Adrenal gland (tissue), 12 donors: Measurements from ENCODE around the gene SNU13. TPM values are rescaled to one million over a fixed set of nuclear protein-coding genes. Genes with fewer than 3 reads are reported as not detected.
A peak's percentile ranks its signal among the peaks of the same experiment; 100 is the strongest.
"Not testable (repeated sequence)": the region's sequence is repeated elsewhere in the genome, so short reads cannot be mapped to it uniquely, and the experiment has no call there.

Experiments
- DNase-seq, 7 donors: peaks; one replicate each; pipeline ENCODE4 v3.0.0-alpha.2; 2019 to 2020
- H3K27ac ChIP-seq, 5 donors: fragments of 200-600 bp; sonication (generic) in 4 of 5; 1 replicate in 3 of 5; 2 replicates in 2 of 5; pipeline versions ENCODE4 v1.5.1 to v1.8.0; 2016 to 2020; ENCODE audit warnings: mild to moderate bottlenecking in 1 of 5
- H3K27me3 ChIP-seq: fragments of 200-600 bp; 2 replicates; pipeline ENCODE4 v1.8.0; 2021
- H3K36me3 ChIP-seq, 2 donors: fragments of 200-600 bp; replicated peaks in 1 of 2; 1 replicate in 1 of 2; 2 replicates in 1 of 2; pipeline versions ENCODE4 v1.5.1 to v1.8.0; 2018 to 2022
- H3K4me1 ChIP-seq, 2 donors: fragments of 200-600 bp; replicated peaks in 1 of 2; 1 replicate in 1 of 2; 2 replicates in 1 of 2; pipeline versions ENCODE4 v1.5.1 to v1.8.0; 2018 to 2021
- H3K4me3 ChIP-seq, 4 donors: fragments of 200-600 bp; sonication (generic) in 3 of 4; one replicate each; pipeline ENCODE4 v1.5.1; 2016 to 2018
- H3K9me3 ChIP-seq, 3 donors: fragments of 200-600 bp; sonication (generic) in 1 of 3; replicated peaks in 1 of 3; 1 replicate in 2 of 3; 2 replicates in 1 of 3; pipeline versions ENCODE4 v1.5.1 to v1.8.0; 2016 to 2021
- POLR2A ChIP-seq, 2 donors: fragments of 450-650 bp; IDR thresholded peaks; one replicate each; pipeline ENCODE4 v1.6.1; 2017; ENCODE audit warnings: antibody characterized with exemption in 2 of 2, mild to moderate bottlenecking in 2 of 2, moderate library complexity in 1 of 2
- WGBS, 4 donors: extraction: QIAGEN DNeasy Blood & Tissue Kit in 2 of 4; methylation state at CpG; one replicate each; pipeline versions ENCODE4 v1.1.5 to v1.1.7; 2013 to 2017; 5-methylcytosine and 5-hydroxymethylcytosine counted together
- intact Hi-C, 2 donors: fragments of 100-400 bp; cut with DNase I; formaldehyde crosslinking; loops; one replicate each; pipeline versions ENCODE4 v1.14.1 to v1.15.0; 2022 to 2023
- polyA plus RNA-seq, 3 donors: library from polyadenylated mRNA; stranded (reverse); fragments of 200-250 nt in 2 of 3; fragments of 350-450 nt in 1 of 3; fragmentation: Illumina TruSeq in 1 of 3; extraction: RNeasy Lipid Tissue Mini Kit (QIAGEN cat#74804) in 1 of 3; gene quantifications; one replicate each; pipeline ENCODE4 v1.2.3, GENCODE V29; 2013 to 2014
- total RNA-seq, 9 donors: library from RNA; depleted of rRNA in 4 of 9; stranded (reverse); fragments of >200 nt in 4 of 9; fragments of 120-200 nt in 1 of 9; fragmentation: NEBNext Ultra II Directional in 1 of 9; extraction: Animal tissue kit (Norgen Biotek cat#: 25700) in 1 of 9; gene quantifications; one replicate each; pipeline versions ENCODE4 v1.1.0 to v1.2.4, GENCODE V29; 2013 to 2023
- TF ChIP-seq, protein P1 (sequence below), 6 experiments: fragments of 450-650 bp in 4 of 6; fragments of 200-600 bp in 2 of 6; sonication (generic) in 1 of 6; IDR thresholded peaks; 1 replicate in 5 of 6; 2 replicates in 1 of 6; pipeline versions ENCODE4 v1.5.1 to v1.8.0; 2016 to 2021; ENCODE audit warnings: antibody characterized with exemption in 6 of 6, mild to moderate bottlenecking in 2 of 6, moderate library complexity in 1 of 6
- donor health status: healthy with polysubstance abuse.
- donor health status: Bipolar disorder and iron deficiency.
- donor health status: DM: yes; HTN: yes; CAD: no.
- donor health status: DM: no; HTN: no; CAD: no.
- donor health status: DM: no; HTN: no; CAD: no.
- donor health status: DM: yes; HTN: yes; CAD: no.

Gene SNU13
- total and polyA plus RNA-seq, 12 donors, result 107 to 446 (median 166) TPM

DNA sequence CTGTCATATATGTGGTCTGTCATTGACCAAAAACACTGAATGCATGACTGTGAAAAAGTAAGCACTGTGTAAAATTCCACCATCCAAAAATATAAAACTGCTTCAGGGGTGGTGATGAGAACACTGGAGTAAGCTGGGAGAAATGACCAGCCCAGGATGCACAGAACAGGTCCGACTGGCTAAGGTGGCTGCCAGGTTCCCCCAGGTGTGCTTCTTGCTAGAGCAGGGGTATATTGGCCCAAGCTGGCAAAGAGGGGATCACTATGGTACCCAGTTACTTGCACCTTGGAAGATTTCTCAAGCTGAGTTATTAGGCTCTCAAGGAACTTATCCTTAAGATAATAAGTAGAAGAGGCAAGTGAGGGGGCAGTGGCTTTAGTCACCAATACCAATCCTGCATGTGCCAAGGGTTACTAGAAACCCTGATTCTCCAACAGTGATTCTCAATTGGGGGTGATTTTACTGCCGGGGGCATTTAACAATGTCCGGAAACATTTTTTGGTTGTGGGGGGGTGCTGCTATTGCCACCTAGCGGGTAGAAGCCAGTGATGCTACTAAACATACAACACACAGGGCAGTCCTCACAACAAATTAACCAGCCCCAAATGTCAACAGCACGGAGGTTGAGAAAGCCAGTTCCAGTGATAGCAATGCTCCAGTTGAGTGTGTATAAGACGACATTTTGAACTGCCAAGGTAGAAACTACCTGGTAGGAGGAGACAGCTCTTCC, 15.7 kb downstream of the SNU13 start:
- intact Hi-C loops, result no loop called here
- WGBS, 4 donors, result 70 to 80% (median 76%) methylated on average over 6 of the region's 6 CpGs

DNA sequence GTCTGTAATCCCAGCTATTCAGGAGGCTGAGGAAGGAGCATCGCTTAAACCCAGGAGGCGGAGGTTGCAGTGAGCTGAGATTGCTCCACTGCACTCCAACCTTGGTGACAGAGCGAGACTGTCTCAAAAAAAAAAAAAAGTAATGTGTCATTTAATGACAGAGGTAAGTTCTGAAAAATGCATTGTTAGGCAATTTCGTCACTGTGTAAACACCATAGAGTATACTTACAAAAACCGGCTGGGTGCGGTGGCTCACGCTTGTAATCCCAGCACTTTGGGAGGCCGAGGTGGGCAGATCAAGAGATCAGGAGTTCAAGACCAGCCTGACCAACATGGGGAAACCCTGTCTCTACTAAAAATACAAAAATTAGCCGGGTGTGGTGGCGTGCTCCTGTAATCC, 16.6 kb downstream of the SNU13 start:
- H3K4me3 ChIP-seq, H3K9me3 ChIP-seq, H3K27ac ChIP-seq, intact Hi-C loops, H3K27me3 ChIP-seq, H3K4me1 ChIP-seq: not testable (repeated sequence)
- WGBS, 4 donors, result 89 to 93% (median 90%) methylated on average over 10 of the region's 10 CpGs
- DNase-seq, result peak in 1 of 7 donors; percentile 36
- H3K36me3 ChIP-seq, result peaks cover 0 to 23% of the 10 kb centered on the region in 2 donors

More for the DNA sequence above, 15.7 kb downstream of the SNU13 start:
- Histone ChIP-seq H3K36me3 (peaks cover 0 to 29% of the 10 kb centered on the region in 2 donors), H3K27ac (no peak overlapping the region), H3K4me1 (no peaks in the 10 kb centered on the region), H3K9me3 (no peaks in the 10 kb centered on the region), H3K4me3 (no peak overlapping the region), H3K27me3 (no peaks in the 10 kb centered on the region)
- TF ChIP-seq, protein P1, sequence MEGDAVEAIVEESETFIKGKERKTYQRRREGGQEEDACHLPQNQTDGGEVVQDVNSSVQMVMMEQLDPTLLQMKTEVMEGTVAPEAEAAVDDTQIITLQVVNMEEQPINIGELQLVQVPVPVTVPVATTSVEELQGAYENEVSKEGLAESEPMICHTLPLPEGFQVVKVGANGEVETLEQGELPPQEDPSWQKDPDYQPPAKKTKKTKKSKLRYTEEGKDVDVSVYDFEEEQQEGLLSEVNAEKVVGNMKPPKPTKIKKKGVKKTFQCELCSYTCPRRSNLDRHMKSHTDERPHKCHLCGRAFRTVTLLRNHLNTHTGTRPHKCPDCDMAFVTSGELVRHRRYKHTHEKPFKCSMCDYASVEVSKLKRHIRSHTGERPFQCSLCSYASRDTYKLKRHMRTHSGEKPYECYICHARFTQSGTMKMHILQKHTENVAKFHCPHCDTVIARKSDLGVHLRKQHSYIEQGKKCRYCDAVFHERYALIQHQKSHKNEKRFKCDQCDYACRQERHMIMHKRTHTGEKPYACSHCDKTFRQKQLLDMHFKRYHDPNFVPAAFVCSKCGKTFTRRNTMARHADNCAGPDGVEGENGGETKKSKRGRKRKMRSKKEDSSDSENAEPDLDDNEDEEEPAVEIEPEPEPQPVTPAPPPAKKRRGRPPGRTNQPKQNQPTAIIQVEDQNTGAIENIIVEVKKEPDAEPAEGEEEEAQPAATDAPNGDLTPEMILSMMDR (IDR thresholded peaks at IDR 0.05), result peak in 1 of 6 experiments; percentile 16
- TF ChIP-seq POLR2A (IDR thresholded peaks at IDR 0.05), result no peak
- peak in 1 of 7 donors; percentile 39 for DNase-seq

DNA sequence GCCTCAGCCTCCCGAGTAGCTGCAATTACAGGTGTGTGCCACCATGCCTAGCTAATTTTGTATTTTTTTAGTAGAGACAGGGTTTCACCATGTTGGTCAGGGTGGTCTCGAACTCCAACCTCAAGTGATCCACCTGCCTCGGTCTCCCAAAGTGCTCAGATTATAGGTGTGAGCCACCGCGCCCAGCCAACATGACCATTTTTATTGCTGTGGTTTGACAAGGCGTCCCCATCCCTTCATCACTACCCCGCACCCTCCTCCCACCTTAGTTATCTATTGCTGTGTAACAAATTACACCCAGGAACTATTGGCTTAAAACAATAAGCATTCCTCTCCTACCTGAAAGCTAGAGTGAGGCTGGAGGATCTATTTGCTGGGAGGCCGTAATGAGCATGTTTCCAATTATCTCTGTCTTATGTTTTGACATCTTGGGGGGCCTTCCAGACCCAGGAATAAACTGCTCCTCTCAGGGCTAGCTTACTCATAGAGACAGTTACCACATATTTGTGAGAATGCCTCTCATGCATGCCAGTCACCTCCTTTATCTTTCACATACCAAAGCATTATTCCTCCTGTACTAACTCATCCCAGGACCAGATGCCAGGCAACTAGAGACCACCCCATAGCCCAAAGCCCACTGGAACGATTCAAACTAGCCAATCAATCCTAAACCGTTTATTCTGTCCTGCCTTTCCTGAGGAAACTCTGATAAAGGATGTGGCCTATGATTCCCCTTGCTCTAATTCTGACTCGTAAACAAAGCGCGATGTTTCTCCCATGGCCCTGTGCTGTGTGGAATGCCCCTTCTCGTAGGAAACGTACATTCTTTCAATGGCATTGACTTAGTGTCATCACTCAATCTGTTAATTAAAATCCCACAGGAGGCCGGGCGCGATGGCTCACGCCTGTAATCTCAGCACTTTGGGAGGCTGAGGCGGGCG, 19.4 kb downstream of the SNU13 start:
- Histone ChIP-seq H3K36me3 (peaks cover 0 to 16% of the 10 kb centered on the region in 2 donors), H3K4me3 (no peak overlapping the region), H3K4me1 (peaks cover 0 to 10% of the 10 kb centered on the region in 2 donors), H3K27me3 (no peaks in the 10 kb centered on the region), H3K9me3 (no peaks in the 10 kb centered on the region), H3K27ac (no peak overlapping the region)
- peak in 1 of 7 donors; percentile 53 for DNase-seq
- intact Hi-C loops, result no loop called here
- TF ChIP-seq POLR2A (IDR thresholded peaks at IDR 0.05), result no peak
- TF ChIP-seq, protein P1 (IDR thresholded peaks at IDR 0.05), result no peak
- WGBS, 4 donors, result 81 to 86% (median 85%) methylated on average over 20 to 21 of the region's 21 CpGs

DNA sequence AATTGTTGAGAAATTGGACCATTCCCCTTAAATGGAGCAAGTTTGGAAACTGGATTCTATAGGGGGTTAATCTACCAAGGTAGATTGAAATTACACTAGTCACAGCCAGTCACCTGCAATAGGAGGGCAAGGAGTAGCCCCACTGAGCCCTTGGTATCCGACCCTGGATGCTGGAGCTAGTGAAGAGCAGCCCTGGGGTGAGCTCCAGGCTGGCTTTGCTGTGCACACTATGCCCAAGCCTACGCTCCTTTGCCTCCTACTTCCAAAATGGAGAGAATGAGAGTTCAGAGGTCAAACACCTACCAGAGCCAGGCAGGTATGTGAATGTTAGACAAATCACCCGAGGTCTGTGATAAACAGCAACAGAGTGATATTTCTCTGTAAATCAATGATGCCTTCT, 23.7 kb downstream of the SNU13 start:
- Histone ChIP-seq H3K27ac (peak overlapping the region in 1 of 5 donors; percentile 23), H3K4me1 (peaks cover 12 to 23% of the 10 kb centered on the region in 2 donors), H3K4me3 (no peak overlapping the region), H3K27me3 (no peaks in the 10 kb centered on the region), H3K9me3 (no peaks in the 10 kb centered on the region), H3K36me3 (peaks cover 0 to 43% of the 10 kb centered on the region in 2 donors)
- intact Hi-C loops, result no loop called here
- TF ChIP-seq POLR2A (IDR thresholded peaks at IDR 0.05), result no peak
- TF ChIP-seq, protein P1 (IDR thresholded peaks at IDR 0.05), result no peak
- 87 to 96% (median 94%) methylated on average over 3 of the region's 3 CpGs for WGBS, 4 donors
- DNase-seq, result peak in 1 of 7 donors; percentile 47
